HUES64 (cell line): ENCODE measurements around the gene MMP19.

ENCODE experiments used
- H3K27ac ChIP-seq: 2 replicates; pipeline ENCODE4 v1.7.0; 2013; ENCODE audit warnings: low read depth, low read length, inconsistent platforms
- H3K27me3 ChIP-seq: 2 replicates; pipeline ENCODE4 v1.6.1; 2013; ENCODE audit warnings: mild to moderate bottlenecking, low read length; ENCODE audit not compliant: insufficient read depth
- H3K36me3 ChIP-seq: 2 replicates; pipeline ENCODE4 v1.6.1; 2013; ENCODE audit warnings: mild to moderate bottlenecking, low read length; ENCODE audit not compliant: insufficient read depth
- H3K4me1 ChIP-seq: 2 replicates; pipeline ENCODE4 v1.6.1; 2013; ENCODE audit warnings: mild to moderate bottlenecking, low read length, moderate library complexity; ENCODE audit not compliant: insufficient read depth
- H3K4me3 ChIP-seq: 2 replicates; pipeline ENCODE4 v1.5.1; 2013; ENCODE audit warnings: mild to moderate bottlenecking, low read length, moderate library complexity
- H3K9ac ChIP-seq: 2 replicates; pipeline ENCODE4 v1.6.1; 2013; ENCODE audit warnings: mild to moderate bottlenecking, low read depth, low read length
- H3K9me3 ChIP-seq: 2 replicates; pipeline ENCODE4 v1.6.1; 2013; ENCODE audit warnings: low read depth, low read length; ENCODE audit not compliant: insufficient read depth
- WGBS: fragments of 150-250, 120-280 bp; methylation state at CpG from one replicate; pipeline ENCODE4 v1.1.7; 2013; ENCODE audit warnings: missing lambda C conversion rate; 5-methylcytosine and 5-hydroxymethylcytosine counted together

MMP19 gene

DNA sequence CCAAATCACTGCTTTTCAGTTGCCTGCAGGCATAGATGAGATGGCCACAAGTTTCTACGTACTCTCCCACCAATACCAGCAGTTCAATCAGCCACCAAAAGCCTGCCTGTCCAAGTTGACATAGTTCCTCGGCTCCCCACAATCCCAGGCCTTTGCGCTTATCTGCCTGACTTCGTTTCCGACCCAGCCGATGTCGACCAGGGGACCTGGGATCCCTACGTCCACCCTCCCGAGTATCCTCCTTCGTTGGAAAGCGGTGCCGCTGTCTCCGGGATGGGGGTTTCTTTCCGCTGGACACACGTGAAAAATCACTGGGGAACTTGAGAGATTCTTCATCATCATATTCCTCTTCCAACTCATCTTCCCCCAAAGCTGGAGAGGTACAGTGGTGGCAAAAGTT, 14.9 kb downstream of the MMP19 start:
- Histone ChIP-seq H3K4me1 (peaks cover 18% of the 10 kb centered on the region; the same call in 1 of the 2 replicates), H3K9ac (no peak overlapping the region), H3K27me3 (no peaks in the 10 kb centered on the region), H3K36me3 (peaks cover 31% of the 10 kb centered on the region), H3K4me3 (0 out of 2 replicates have a peak overlapping the region, but pooled peaks have one; percentile 20), H3K9me3 (no peaks in the 10 kb centered on the region), H3K27ac (peak overlapping the region; percentile 4; the same call in 1 of the 2 replicates)
- 95% methylated on average over 15 of the region's 15 CpGs for whole genome bisulfite sequencing

DNA sequence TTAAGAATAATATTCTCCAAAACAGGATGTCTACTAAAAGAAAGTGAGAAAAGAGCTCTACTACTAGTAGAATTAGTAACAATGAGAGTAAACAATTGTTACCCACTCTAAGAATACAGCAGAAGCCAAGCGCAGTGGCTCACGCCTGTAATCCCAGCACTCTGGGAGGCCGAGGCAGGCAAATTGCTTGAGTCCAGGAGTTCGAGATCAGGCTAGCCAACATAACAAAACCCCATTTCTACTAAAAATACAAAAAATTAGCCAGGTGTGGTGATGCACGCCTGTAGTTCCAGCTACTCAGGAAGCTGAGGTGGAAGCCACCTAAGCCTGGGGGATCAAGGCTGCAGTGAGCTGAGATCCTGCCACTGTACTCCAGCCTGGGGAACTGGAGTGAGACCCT, 18.0 kb downstream of the MMP19 start:
- Histone ChIP-seq H3K27me3 (no peaks in the 10 kb centered on the region), H3K9ac (no peak overlapping the region), H3K36me3 (peaks cover 61% of the 10 kb centered on the region), H3K9me3 (no peaks in the 10 kb centered on the region), H3K4me1 (peaks cover 7% of the 10 kb centered on the region; the same call in 1 of the 2 replicates), H3K27ac (no peak overlapping the region), H3K4me3 (no peak overlapping the region)
- 92% methylated on average over 5 of the region's 5 CpGs for WGBS

DNA sequence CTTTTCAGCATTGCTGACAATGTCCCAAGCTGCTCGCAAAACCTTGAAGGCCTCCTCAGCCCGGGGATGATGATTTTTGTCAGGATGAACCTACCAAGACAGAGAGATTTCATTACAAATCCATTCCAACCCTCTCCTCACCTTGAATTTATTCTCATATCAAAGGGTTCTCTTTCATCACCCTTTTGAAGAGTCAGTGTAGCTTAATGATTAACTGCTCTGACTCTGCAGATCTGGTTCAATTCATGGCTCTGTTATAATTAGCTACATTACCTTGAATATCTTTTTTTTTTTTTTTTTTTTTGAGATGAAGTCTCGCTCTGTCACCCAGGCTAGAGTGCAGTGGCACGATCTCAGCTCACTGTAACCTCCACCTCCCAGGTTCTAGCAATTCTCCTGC, 19.3 kb downstream of the MMP19 start:
- H3K27me3 ChIP-seq: no peaks in the 10 kb centered on the region
- 93% methylated on average over 4 of the region's 4 CpGs for WGBS
- peaks cover 70% of the 10 kb centered on the region for H3K36me3 ChIP-seq

DNA sequence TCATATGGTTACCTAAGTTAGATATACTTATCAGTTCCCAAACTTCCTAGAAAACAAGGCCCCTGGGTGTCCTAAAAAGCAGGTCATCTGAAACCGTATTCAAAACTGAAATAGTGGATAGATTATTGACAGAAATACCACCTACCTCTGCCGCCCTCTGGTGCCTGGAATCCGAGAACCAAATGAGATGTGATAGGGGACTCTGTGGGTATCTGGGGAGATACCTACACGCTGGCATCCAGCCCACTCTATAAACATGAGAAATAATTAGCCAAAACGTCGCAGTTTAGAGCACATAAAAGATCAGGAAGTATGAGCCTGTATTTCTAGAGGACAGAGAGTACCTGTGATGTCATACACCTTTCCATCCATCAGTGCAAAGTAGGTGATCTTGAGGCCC, 20.5 kb downstream of the MMP19 start:
- H3K4me3 ChIP-seq: no peak overlapping the region
- 92% methylated on average over 5 of the region's 6 CpGs for WGBS
- no peak overlapping the region for H3K27ac ChIP-seq

More for the DNA sequence above, 19.3 kb downstream of the MMP19 start:
- Histone ChIP-seq H3K4me1 (peaks cover 7% of the 10 kb centered on the region; the same call in 1 of the 2 replicates), H3K4me3 (no peak overlapping the region), H3K27ac (no peak overlapping the region), H3K9ac (no peak overlapping the region), H3K9me3 (no peaks in the 10 kb centered on the region)

DNA sequence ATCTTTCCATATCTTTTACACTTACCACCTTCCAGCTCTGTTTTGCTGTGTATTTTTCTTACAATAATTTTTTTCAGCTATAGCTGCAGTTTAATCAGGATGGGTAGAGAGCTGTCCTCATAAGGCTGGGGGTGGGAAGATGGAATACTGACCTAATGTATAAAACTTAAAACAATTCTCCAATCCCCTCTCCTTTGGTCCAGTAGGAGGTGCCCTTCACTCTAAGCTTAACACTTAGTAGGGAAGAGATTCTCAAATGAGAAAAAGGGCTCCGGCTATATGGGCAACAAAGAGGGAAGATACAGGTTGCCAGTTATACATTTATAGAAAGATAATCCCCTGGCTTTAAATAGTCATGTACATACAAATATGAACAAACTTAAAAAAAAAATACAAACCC, 22.1 kb downstream of the MMP19 start:
- H3K9me3 ChIP-seq: no peaks in the 10 kb centered on the region
- H3K4me3 ChIP-seq: no peak overlapping the region
- no peak overlapping the region for H3K9ac ChIP-seq
- peaks cover 8% of the 10 kb centered on the region for H3K4me1 ChIP-seq
- WGBS: no CpG with 5 or more reads among the region's 1 CpG
- no peak overlapping the region for H3K27ac ChIP-seq
- peaks cover 58% of the 10 kb centered on the region for H3K36me3 ChIP-seq
- no peaks in the 10 kb centered on the region for H3K27me3 ChIP-seq

More for the DNA sequence above, 20.5 kb downstream of the MMP19 start:
- no peaks in the 10 kb centered on the region for H3K9me3 ChIP-seq
- H3K4me1 ChIP-seq: 0 out of 2 replicates have a peak, but pooled peaks cover under 1% of the 10 kb centered on the region
- no peak overlapping the region for H3K9ac ChIP-seq
- H3K27me3 ChIP-seq: no peaks in the 10 kb centered on the region
- peaks cover 61% of the 10 kb centered on the region for H3K36me3 ChIP-seq

DNA sequence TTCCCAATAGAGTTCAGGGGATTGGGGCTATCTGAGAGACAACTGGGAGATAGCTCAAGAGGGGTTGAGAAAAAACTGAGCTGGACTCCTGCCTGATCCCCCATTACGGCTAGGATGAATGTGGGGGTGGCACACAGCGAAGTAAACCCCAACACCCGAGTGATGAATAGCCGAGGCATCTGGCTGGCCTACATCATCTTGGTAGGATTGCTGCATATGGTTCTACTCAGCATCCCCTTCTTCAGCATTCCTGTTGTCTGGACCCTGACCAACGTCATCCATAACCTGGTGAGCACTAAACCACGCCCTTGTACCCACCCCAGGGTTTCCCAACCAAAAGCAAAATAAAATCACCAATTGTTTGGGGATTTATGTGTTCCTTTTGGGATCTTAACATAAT, 23.9 kb downstream of the MMP19 start:
- 88% methylated on average over 6 of the region's 6 CpGs for WGBS

DNA sequence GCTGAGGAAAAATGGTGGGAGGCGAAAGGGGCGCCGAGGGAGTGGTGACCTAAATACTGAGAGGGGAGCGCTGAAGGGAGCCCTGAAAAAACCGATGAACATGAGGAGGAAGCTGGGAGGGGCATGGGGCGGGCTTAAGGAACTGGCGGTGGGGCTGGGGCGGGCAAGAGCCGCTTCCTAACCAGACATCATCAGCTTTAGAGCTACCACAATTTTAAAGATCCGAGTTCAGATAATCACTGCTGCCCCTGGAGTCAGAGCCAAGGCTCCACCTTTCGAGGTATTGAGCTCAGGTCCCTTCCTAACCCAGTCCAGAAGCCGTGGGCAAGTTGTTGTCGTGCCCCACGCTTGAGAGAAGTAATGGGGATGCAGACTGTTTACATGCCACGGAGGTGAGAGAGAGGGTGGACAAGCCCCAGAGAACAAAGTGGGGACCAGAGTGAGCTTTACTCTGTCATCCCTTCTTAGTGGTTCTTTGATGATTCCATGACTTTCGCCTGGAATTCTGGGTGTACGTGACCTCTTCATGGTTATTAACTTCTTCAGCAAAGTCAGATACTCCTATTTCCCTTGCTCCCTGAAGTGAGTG, 24.5 kb downstream of the MMP19 start:
- Histone ChIP-seq H3K36me3 (peaks cover 65% of the 10 kb centered on the region), H3K27me3 (no peaks in the 10 kb centered on the region), H3K9me3 (no peaks in the 10 kb centered on the region), H3K4me3 (peak overlapping the region; percentile 91), H3K27ac (no peak overlapping the region), H3K4me1 (peaks cover 22% of the 10 kb centered on the region), H3K9ac (peak overlapping the region; percentile 78)
- whole genome bisulfite sequencing: 4% methylated on average over 17 of the region's 17 CpGs

More for the DNA sequence above, 23.9 kb downstream of the MMP19 start:
- H3K9ac ChIP-seq: peak overlapping the region; percentile 78; the same call in 1 of the 2 replicates
- H3K36me3 ChIP-seq: peaks cover 67% of the 10 kb centered on the region
- H3K27me3 ChIP-seq: no peaks in the 10 kb centered on the region
- peak overlapping the region; percentile 91 for H3K4me3 ChIP-seq
- H3K27ac ChIP-seq: no peak overlapping the region
- peaks cover 19% of the 10 kb centered on the region for H3K4me1 ChIP-seq
- H3K9me3 ChIP-seq: no peaks in the 10 kb centered on the region

DNA sequence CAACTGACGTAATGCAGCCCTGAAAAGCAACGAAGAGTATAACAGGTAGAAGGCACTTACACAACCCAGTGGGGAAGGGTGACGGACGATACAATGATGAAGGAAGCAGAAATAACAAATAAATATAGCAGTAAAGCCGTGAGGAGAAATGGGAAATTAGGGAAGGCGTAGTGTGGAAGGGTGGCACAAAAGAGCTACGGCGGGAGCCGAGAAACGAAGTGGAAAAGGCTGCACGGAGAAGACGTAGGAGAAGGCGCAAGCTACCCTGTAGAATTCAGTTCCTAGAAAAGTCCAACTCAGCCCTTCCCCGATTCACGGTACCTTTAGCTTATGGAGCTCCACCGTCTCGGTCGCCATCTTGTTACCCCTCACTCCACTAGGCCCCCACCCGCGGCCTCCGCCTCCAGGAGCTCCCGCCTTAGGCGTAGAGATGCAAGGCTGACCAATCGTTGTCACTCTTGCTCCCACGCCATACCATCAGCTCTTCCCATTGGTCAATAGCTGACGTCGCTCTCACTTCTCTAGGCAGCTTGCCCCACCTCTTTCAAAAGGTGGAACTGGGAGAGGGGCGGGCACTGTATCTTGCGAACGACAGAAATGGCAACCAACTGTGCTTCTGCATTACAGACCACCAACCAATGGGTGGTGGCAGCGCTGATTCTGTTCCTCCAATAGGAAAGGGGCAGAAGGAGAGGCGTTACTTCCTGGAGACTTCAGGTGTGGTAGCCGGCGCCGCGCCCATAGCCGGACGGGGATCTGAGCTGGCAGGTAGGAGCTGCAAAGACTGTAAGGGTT, 25.2 kb downstream of the MMP19 start, which contains the start of the genes ORMDL2 and SARNP:
Gene ORMDL2 (plus strand): TSS at position 697 of the 795 bp plus-strand sequence. CDS start 959 bp downstream, outside the sequence.
Gene SARNP (minus strand): TSS at position 380 of the 795 bp plus-strand sequence. CDS start 23 bp downstream, at position 357.
- H3K4me3 ChIP-seq: peak within 1 kb of the TSS; percentile 91
- H3K9ac ChIP-seq: peak within 1 kb of the TSS; percentile 89
- H3K27me3 ChIP-seq: no peaks in the 10 kb centered on the region
- H3K27ac ChIP-seq: peak within 1 kb of the TSS; percentile 69
- peaks cover 60% of the 10 kb centered on the region for H3K36me3 ChIP-seq
- H3K9me3 ChIP-seq: no peaks in the 10 kb centered on the region
- H3K4me1 ChIP-seq: peaks cover 23% of the 10 kb centered on the region
- under 1% methylated on average over 38 of the region's 38 CpGs for WGBS

DNA sequence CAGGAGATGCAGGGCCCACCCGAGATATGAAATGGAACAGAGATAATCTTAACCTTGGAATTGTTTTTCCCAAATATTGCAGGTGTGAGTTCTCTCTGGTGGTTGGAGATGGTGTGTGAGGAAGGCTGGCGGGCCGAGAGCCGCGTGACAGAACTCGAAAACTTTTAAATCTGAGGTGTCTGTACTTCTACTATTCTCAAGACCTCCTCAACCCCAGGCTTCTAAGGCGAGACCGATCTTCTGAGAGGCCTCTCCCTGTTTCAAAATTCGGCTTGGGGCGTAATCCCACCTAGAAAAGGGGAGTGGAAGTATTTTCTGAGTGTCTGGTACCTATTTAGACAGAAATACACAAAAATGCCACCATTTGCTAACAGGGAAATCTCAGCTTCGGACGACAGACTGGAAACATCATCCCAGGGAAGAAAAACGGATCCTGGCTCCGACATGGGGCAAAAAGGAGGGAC, 25.8 kb downstream of the MMP19 start:
- Histone ChIP-seq H3K27me3 (no peaks in the 10 kb centered on the region), H3K9ac (peak overlapping the region; percentile 89), H3K36me3 (peaks cover 54% of the 10 kb centered on the region), H3K9me3 (no peaks in the 10 kb centered on the region), H3K4me3 (peak overlapping the region; percentile 91), H3K27ac (peak overlapping the region; percentile 69), H3K4me1 (peaks cover 30% of the 10 kb centered on the region)
- WGBS: 2% methylated on average over 12 of the region's 14 CpGs

DNA sequence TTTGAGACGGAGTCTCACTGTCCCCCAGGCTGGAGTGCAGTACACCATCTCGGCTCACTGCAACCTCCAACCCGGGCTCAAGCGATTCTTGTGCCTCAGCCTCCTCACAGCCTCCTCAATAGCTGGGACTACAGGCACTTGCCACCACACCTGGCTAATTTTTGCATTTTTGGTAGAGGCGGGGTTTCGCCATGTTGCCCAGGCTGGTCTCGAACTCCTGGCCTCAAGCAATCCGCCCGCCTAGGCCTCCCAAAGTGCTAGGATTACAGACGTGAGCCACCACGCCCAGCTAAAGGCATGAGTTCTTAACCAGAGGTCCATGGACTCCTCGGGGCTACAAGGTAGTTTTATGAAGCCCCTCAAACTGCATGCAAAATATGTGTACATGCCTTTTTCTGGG, 27.3 kb downstream of the MMP19 start:
- H3K27ac ChIP-seq: no peak overlapping the region
- peaks cover 40% of the 10 kb centered on the region for H3K36me3 ChIP-seq
- no peaks in the 10 kb centered on the region for H3K27me3 ChIP-seq
- 95% methylated on average over 12 of the region's 12 CpGs for WGBS
- no peaks in the 10 kb centered on the region for H3K9me3 ChIP-seq
- no peak overlapping the region for H3K9ac ChIP-seq
- peak overlapping the region; percentile 91; the same call in 1 of the 2 replicates for H3K4me3 ChIP-seq
- peaks cover 35% of the 10 kb centered on the region for H3K4me1 ChIP-seq

DNA sequence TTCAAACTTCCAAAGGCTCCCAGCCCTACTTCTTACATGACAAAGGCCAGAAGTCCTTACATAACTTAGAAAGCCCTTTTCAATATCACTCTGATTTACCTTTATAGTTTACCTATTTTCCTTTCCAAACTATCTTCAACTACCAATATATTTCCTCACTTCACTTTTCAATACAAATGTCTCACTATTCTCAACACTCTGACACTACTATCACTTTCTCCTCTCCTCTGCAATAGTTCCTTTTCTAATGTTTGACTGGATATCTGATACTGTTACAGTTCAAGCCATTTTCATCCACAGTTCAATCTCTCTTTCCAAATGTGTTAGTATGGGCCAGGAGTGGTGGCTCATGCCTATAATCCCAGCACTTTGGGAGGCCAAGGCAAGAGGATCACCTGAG, 28.5 kb downstream of the MMP19 start:
- H3K9ac ChIP-seq: no peak overlapping the region
- peaks cover 38% of the 10 kb centered on the region for H3K36me3 ChIP-seq
- H3K4me1 ChIP-seq: peaks cover 35% of the 10 kb centered on the region
- H3K27me3 ChIP-seq: no peaks in the 10 kb centered on the region
- no peaks in the 10 kb centered on the region for H3K9me3 ChIP-seq
- H3K27ac ChIP-seq: peak overlapping the region; percentile 18; the same call in 1 of the 2 replicates
- H3K4me3 ChIP-seq: peak overlapping the region; percentile 24; the same call in 1 of the 2 replicates
